DND-41 (cell line): ENCODE data around the gene NIT1.

Experiments used
- EZH2 ChIP-seq: IDR thresholded peaks from 3 replicates; pipeline ENCODE4 v1.6.1; 2012; ENCODE audit warnings: borderline replicate concordance, low read depth, mild to moderate bottlenecking, moderate library complexity, low read length, inconsistent platforms; ENCODE audit not compliant: severe bottlenecking
- TF ChIP-seq, protein P1 (sequence below): IDR thresholded peaks from 2 replicates; pipeline ENCODE4 v1.5.1; 2012; ENCODE audit warnings: borderline replicate concordance, low read length, moderate library complexity, mild to moderate bottlenecking; ENCODE audit not compliant: poor library complexity, severe bottlenecking; ENCODE audit errors: extremely low read depth

DNA sequence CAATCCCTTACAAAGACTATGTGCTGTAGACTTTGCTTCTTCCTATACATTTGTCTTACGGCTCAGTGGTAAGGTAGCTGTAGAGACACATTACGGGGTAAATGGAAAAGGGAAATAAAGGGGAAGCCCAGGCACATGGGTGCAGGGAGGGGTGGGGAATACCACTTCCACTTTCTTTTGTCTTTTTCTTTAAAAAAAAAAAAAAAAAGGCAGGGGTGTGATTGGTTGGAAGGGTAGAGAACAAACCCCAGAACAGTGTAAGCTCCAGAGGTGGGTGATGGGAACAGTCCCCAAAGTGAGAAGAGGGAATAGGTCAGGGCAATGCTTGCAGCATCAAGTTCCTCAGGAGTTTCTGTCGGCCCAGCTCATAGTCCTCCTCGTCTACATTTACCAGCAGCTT, 3.9 kb downstream of the NIT1 start:
- no peak for TF ChIP-seq EZH2
- TF ChIP-seq, protein P1, sequence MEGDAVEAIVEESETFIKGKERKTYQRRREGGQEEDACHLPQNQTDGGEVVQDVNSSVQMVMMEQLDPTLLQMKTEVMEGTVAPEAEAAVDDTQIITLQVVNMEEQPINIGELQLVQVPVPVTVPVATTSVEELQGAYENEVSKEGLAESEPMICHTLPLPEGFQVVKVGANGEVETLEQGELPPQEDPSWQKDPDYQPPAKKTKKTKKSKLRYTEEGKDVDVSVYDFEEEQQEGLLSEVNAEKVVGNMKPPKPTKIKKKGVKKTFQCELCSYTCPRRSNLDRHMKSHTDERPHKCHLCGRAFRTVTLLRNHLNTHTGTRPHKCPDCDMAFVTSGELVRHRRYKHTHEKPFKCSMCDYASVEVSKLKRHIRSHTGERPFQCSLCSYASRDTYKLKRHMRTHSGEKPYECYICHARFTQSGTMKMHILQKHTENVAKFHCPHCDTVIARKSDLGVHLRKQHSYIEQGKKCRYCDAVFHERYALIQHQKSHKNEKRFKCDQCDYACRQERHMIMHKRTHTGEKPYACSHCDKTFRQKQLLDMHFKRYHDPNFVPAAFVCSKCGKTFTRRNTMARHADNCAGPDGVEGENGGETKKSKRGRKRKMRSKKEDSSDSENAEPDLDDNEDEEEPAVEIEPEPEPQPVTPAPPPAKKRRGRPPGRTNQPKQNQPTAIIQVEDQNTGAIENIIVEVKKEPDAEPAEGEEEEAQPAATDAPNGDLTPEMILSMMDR = no peak
